H1 (cell line): ENCODE measurements around the gene PGAM2. TPM values are rescaled to one million over a fixed set of nuclear protein-coding genes. Genes with fewer than 3 reads are reported as not detected.

Experiments
- ASH2L ChIP-seq: fragments of 200-600, 300-600 bp; sonication (generic); IDR thresholded peaks from one replicate; pipeline ENCODE4 v1.7.1; 2017; ENCODE audit warnings: low read length
- CTBP2 ChIP-seq: IDR thresholded peaks from 2 replicates; pipeline ENCODE4 v1.7.0; 2011; ENCODE audit warnings: borderline replicate concordance, mild to moderate bottlenecking, moderate library complexity, mixed read lengths, low read length; ENCODE audit not compliant: insufficient read depth, insufficient read length
- GABPA ChIP-seq: IDR thresholded peaks from 2 replicates; pipeline ENCODE4 v1.6.1; 2011; ENCODE audit warnings: mild to moderate bottlenecking, low read length, moderate library complexity, borderline replicate concordance; ENCODE audit not compliant: insufficient read depth
- KDM5A ChIP-seq: fragments of 200-600 bp; IDR thresholded peaks from 2 replicates; pipeline ENCODE4 v1.7.1; 2012; ENCODE audit warnings: mild to moderate bottlenecking, low read length, inconsistent platforms, mixed read lengths
- NANOG ChIP-seq: IDR thresholded peaks from 2 replicates; pipeline ENCODE4 v1.6.1; 2011; ENCODE audit warnings: low read length, low read depth, mild to moderate bottlenecking, inconsistent platforms; ENCODE audit not compliant: insufficient read depth, poor library complexity, severe bottlenecking
- SIN3A ChIP-seq, 2 experiments: IDR thresholded peaks in 1 of 2; conservative IDR thresholded peaks in 1 of 2; 2 replicates each; pipeline ENCODE4 v1.6.1; 2011 to 2012; ENCODE audit warnings: low read length in 2 of 2, improper control_type of control experiment in 1 of 2, low read depth in 1 of 2, mild to moderate bottlenecking in 1 of 2
- SP4 ChIP-seq: IDR thresholded peaks from 2 replicates; pipeline ENCODE4 v1.6.1; 2012; ENCODE audit warnings: low read length, inconsistent platforms
- polyA plus RNA-seq, 7 experiments: library from polyadenylated mRNA; depleted of rRNA in 3 of 7; stranded (reverse) in 5 of 7; unstranded in 2 of 7; fragments of >200 nt in 5 of 7; fragments of 200-250 nt in 2 of 7; gene quantifications; 1 replicate in 5 of 7; 2 replicates in 1 of 7; 4 replicates in 1 of 7; pipeline versions ENCODE4 v1.2.1 to v1.2.3, GENCODE V29; 2011 to 2013; ENCODE audit warnings: missing spikeins in 2 of 7, mixed read lengths in 2 of 7
- total RNA-seq: library from RNA; stranded (reverse); fragmentation: NEBNext Ultra II Directional; extraction: Animal tissue kit (Norgen Biotek cat#: 25700); gene quantifications from 2 replicates; pipeline ENCODE4 v1.2.1, GENCODE V29; 2021
- TF ChIP-seq, protein P1 (sequence below): fragments of 300-600 bp; sonication (generic); IDR thresholded peaks from 2 replicates; pipeline ENCODE4 v1.7.1; 2012; ENCODE audit warnings: low read length, moderate library complexity, mild to moderate bottlenecking, inconsistent platforms; ENCODE audit not compliant: insufficient replicate concordance
- TF ChIP-seq, protein P2 (sequence below): IDR thresholded peaks from 2 replicates; pipeline ENCODE4 v1.6.1; 2012; ENCODE audit warnings: inconsistent platforms

The PGAM2 gene
- total and polyA plus RNA-seq, 2 of the 8 experiments (the other 6 are each of a cell fraction or from before 2014, with no cell fraction given) = 2.1 to 2.9 TPM

DNA sequence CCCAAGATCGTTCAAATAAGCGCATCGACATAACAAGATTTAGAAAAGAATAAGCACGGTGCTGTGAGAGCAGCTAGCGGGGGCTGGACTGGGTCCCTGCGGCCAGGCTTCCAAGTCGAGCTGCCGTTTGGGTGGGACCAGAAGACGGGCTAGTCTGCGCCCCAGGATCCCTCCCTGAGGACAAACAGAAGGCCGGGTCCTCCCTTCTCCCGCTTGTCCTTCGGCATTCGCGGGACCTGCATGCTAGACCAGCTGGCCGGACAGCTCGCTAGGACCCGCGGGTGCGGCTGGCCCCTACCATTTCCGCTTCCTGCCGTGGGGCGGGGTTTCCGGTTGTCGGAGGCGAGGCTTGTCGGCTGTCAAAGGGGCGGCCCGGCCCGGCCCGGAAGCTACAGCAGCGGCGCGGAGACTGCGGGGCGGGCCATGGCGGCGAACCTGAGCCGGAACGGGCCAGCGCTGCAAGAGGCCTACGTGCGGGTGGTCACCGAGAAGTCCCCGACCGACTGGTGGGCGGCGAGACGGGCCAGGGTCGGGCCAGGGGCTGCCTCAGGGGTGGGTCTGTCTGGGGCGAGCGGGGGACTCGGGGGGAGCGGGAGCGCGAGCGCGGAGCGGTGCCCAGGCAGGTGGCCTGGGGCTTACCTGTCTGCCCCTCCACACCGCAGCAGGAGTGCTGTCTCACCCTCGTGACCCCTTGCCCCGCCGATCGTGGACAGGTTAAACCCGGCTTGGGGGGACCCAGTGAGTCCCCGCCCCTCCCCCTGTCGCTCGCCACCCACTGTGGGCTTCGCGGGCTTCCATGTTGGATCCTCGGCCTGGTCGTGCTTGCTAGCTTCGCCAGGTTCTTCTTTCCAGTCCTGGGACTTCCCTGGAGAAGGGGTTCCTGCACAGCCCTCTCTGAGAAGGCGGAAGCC is 20.8 kb downstream of the PGAM2 start, which contains the start of gene DBNL (continued):
- TF ChIP-seq, protein P1, sequence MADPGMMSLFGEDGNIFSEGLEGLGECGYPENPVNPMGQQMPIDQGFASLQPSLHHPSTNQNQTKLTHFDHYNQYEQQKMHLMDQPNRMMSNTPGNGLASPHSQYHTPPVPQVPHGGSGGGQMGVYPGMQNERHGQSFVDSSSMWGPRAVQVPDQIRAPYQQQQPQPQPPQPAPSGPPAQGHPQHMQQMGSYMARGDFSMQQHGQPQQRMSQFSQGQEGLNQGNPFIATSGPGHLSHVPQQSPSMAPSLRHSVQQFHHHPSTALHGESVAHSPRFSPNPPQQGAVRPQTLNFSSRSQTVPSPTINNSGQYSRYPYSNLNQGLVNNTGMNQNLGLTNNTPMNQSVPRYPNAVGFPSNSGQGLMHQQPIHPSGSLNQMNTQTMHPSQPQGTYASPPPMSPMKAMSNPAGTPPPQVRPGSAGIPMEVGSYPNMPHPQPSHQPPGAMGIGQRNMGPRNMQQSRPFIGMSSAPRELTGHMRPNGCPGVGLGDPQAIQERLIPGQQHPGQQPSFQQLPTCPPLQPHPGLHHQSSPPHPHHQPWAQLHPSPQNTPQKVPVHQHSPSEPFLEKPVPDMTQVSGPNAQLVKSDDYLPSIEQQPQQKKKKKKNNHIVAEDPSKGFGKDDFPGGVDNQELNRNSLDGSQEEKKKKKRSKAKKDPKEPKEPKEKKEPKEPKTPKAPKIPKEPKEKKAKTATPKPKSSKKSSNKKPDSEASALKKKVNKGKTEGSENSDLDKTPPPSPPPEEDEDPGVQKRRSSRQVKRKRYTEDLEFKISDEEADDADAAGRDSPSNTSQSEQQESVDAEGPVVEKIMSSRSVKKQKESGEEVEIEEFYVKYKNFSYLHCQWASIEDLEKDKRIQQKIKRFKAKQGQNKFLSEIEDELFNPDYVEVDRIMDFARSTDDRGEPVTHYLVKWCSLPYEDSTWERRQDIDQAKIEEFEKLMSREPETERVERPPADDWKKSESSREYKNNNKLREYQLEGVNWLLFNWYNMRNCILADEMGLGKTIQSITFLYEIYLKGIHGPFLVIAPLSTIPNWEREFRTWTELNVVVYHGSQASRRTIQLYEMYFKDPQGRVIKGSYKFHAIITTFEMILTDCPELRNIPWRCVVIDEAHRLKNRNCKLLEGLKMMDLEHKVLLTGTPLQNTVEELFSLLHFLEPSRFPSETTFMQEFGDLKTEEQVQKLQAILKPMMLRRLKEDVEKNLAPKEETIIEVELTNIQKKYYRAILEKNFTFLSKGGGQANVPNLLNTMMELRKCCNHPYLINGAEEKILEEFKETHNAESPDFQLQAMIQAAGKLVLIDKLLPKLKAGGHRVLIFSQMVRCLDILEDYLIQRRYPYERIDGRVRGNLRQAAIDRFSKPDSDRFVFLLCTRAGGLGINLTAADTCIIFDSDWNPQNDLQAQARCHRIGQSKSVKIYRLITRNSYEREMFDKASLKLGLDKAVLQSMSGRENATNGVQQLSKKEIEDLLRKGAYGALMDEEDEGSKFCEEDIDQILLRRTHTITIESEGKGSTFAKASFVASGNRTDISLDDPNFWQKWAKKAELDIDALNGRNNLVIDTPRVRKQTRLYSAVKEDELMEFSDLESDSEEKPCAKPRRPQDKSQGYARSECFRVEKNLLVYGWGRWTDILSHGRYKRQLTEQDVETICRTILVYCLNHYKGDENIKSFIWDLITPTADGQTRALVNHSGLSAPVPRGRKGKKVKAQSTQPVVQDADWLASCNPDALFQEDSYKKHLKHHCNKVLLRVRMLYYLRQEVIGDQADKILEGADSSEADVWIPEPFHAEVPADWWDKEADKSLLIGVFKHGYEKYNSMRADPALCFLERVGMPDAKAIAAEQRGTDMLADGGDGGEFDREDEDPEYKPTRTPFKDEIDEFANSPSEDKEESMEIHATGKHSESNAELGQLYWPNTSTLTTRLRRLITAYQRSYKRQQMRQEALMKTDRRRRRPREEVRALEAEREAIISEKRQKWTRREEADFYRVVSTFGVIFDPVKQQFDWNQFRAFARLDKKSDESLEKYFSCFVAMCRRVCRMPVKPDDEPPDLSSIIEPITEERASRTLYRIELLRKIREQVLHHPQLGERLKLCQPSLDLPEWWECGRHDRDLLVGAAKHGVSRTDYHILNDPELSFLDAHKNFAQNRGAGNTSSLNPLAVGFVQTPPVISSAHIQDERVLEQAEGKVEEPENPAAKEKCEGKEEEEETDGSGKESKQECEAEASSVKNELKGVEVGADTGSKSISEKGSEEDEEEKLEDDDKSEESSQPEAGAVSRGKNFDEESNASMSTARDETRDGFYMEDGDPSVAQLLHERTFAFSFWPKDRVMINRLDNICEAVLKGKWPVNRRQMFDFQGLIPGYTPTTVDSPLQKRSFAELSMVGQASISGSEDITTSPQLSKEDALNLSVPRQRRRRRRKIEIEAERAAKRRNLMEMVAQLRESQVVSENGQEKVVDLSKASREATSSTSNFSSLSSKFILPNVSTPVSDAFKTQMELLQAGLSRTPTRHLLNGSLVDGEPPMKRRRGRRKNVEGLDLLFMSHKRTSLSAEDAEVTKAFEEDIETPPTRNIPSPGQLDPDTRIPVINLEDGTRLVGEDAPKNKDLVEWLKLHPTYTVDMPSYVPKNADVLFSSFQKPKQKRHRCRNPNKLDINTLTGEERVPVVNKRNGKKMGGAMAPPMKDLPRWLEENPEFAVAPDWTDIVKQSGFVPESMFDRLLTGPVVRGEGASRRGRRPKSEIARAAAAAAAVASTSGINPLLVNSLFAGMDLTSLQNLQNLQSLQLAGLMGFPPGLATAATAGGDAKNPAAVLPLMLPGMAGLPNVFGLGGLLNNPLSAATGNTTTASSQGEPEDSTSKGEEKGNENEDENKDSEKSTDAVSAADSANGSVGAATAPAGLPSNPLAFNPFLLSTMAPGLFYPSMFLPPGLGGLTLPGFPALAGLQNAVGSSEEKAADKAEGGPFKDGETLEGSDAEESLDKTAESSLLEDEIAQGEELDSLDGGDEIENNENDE = no peak
- TF ChIP-seq ASH2L (peak; percentile 67), NANOG (no peak), GABPA (peak; percentile 96), SP4 (no peak), KDM5A (no peak), CTBP2 (peak; percentile 73), SIN3A (conservative IDR thresholded peaks at IDR 0.05 in 1 of 2, IDR thresholded peaks at IDR 0.05 in 1 of 2; ENCODE audit: low read depth in 1 of 2, low read length in 2 of 2) (peak; percentile 90 to 97)
- TF ChIP-seq, protein P2, sequence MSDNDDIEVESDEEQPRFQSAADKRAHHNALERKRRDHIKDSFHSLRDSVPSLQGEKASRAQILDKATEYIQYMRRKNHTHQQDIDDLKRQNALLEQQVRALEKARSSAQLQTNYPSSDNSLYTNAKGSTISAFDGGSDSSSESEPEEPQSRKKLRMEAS = peak; percentile 90
